Activated CD4-positive, alpha-beta T cell treated with anti-CD3 and anti-CD28 coated beads, Interleukin-2, amount 50 U/mL, for 4 hours (primary cell): ENCODE data around the gene UNC5B.

Source experiments
- DNase-seq, 2 experiments: peaks; one replicate each; pipeline ENCODE4 v3.0.0-alpha.2; 2020

Gene UNC5B

GRCh38 chr10:71325267-71325666, 112.9 kb downstream of the UNC5B start:
- DNase-seq, result no peak

- no peak for DNase-seq
Observed at GRCh38 chr10:71326464-71326881, 114.1 kb downstream of the UNC5B start.

GRCh38 chr10:71330789-71331404, 118.5 kb downstream of the UNC5B start:
- no peak for DNase-seq

GRCh38 chr10:71331736-71332135, 119.4 kb downstream of the UNC5B start:
- DNase-seq, result no peak

- no peak for DNase-seq
Observed at GRCh38 chr10:71332466-71332865, 120.1 kb downstream of the UNC5B start.

- no peak for DNase-seq
Observed at GRCh38 chr10:71333129-71333887, 120.9 kb downstream of the UNC5B start.

- no peak for DNase-seq
Observed at GRCh38 chr10:71334221-71334791, 121.9 kb downstream of the UNC5B start.

- DNase-seq, result no peak
Observed at GRCh38 chr10:71335173-71335708, 122.9 kb downstream of the UNC5B start.

- DNase-seq, result no peak
Observed at GRCh38 chr10:71336632-71337031, 124.3 kb downstream of the UNC5B start.

GRCh38 chr10:71337219-71337701, 124.9 kb downstream of the UNC5B start:
- no peak for DNase-seq

- no peak for DNase-seq
Observed at GRCh38 chr10:71338728-71339495, 126.5 kb downstream of the UNC5B start.

GRCh38 chr10:71339796-71340589, 127.6 kb downstream of the UNC5B start:
- DNase-seq, result no peak

- no peak for DNase-seq
Observed at GRCh38 chr10:71342573-71343391, 130.4 kb downstream of the UNC5B start.

GRCh38 chr10:71343392-71343773, 131.0 kb downstream of the UNC5B start:
- DNase-seq, result no peak

- DNase-seq, result no peak
Observed at GRCh38 chr10:71344154-71344925, 132.0 kb downstream of the UNC5B start.

GRCh38 chr10:71344993-71345480, 132.7 kb downstream of the UNC5B start:
- DNase-seq, result no peak

GRCh38 chr10:71345694-71346093, 133.3 kb downstream of the UNC5B start:
- no peak for DNase-seq

GRCh38 chr10:71346731-71347130, 134.4 kb downstream of the UNC5B start:
- no peak for DNase-seq

- no peak for DNase-seq
Observed at GRCh38 chr10:71347587-71348395, 135.4 kb downstream of the UNC5B start.
